GM12874 (cell line): ENCODE results near the gene TIFAB.

Experiments used
- CTCF ChIP-seq: IDR thresholded peaks from 2 replicates; pipeline ENCODE4 v1.5.1; 2011; ENCODE audit warnings: low read depth, mild to moderate bottlenecking, control low read depth, low read length, moderate library complexity; ENCODE audit not compliant: insufficient read depth

The TIFAB gene

GRCh38 chr5:135444360-135444759 lies 7.8 kb downstream of the TIFAB start:
- no peak for TF ChIP-seq CTCF

- TF ChIP-seq CTCF = no peak
These were observed 8.8 kb downstream of the TIFAB start for GRCh38 chr5:135443161-135443960.

- no peak for TF ChIP-seq CTCF
These were observed 9.6 kb downstream of the TIFAB start for GRCh38 chr5:135442431-135443160.

GRCh38 chr5:135441919-135442318 lies 10.2 kb downstream of the TIFAB start:
- no peak for TF ChIP-seq CTCF

GRCh38 chr5:135441350-135441831 lies 10.8 kb downstream of the TIFAB start:
- TF ChIP-seq CTCF = no peak

GRCh38 chr5:135440916-135441315 lies 11.2 kb downstream of the TIFAB start:
- no peak for TF ChIP-seq CTCF

- TF ChIP-seq CTCF = no peak
These were observed 12.6 kb downstream of the TIFAB start for GRCh38 chr5:135439231-135440205.
